Testis (tissue), 2 donors: Measurements from ENCODE around the gene RAB27A.

Experiments
- POLR2A ChIP-seq: fragments of 450-650 bp; IDR thresholded peaks from one replicate; pipeline ENCODE4 v1.6.1; 2017; ENCODE audit warnings: antibody characterized with exemption, mild to moderate bottlenecking, moderate library complexity
- TF ChIP-seq, protein P1 (sequence below), 3 experiments: fragments of 450-650 bp in 2 of 3; fragments of 200-600 bp in 1 of 3; sonication (generic) in 1 of 3; IDR thresholded peaks; one replicate each; pipeline ENCODE4 v1.5.1; 2016 to 2019; ENCODE audit warnings: antibody characterized with exemption in 3 of 3, mild to moderate bottlenecking in 2 of 3, moderate library complexity in 1 of 3

DNA sequence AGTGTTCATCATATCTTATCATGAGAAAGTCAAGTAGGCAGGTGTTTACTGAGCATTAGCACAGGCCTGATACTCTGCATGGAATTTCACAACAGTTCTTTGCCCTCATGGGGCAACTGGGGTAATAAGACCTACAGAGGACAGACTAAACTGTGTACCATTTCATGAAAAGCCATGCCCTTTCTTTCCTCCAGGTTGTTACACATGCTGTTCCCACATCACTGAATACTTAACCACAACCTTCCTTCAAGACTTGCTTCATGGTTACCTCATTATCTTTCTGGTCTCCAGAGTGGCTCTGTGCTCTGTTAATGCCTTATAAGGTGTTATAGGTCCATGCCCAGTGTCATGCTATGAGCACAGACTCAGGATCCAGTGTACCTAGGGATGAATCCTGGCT lies 64.7 kb downstream of the RAB27A start:
- TF ChIP-seq, protein P1, sequence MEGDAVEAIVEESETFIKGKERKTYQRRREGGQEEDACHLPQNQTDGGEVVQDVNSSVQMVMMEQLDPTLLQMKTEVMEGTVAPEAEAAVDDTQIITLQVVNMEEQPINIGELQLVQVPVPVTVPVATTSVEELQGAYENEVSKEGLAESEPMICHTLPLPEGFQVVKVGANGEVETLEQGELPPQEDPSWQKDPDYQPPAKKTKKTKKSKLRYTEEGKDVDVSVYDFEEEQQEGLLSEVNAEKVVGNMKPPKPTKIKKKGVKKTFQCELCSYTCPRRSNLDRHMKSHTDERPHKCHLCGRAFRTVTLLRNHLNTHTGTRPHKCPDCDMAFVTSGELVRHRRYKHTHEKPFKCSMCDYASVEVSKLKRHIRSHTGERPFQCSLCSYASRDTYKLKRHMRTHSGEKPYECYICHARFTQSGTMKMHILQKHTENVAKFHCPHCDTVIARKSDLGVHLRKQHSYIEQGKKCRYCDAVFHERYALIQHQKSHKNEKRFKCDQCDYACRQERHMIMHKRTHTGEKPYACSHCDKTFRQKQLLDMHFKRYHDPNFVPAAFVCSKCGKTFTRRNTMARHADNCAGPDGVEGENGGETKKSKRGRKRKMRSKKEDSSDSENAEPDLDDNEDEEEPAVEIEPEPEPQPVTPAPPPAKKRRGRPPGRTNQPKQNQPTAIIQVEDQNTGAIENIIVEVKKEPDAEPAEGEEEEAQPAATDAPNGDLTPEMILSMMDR (IDR thresholded peaks at IDR 0.05) = no peak
- TF ChIP-seq POLR2A = no peak
